Small intestine (tissue), 7 donors: ENCODE results near the gene GPR15LG. TPM values are rescaled to one million over a fixed set of nuclear protein-coding genes. Genes with fewer than 3 reads are reported as not detected.

Source experiments
- DNase-seq, 2 donors: peaks; one replicate each; pipeline versions ENCODE4 v3.0.0 to v3.0.0-alpha.2; 2013
- FAIRE-seq: peaks from 2 replicates; lab custom pipeline; 2012; peaks lifted over from hg19 to GRCh38; lab: Jason Lieb, UNC
- H3K27ac ChIP-seq, 3 donors: one replicate each; pipeline ENCODE4 v1.5.1; 2013; ENCODE audit warnings: low read length in 2 of 3, mild to moderate bottlenecking in 2 of 3, control low read depth in 1 of 3, inconsistent platforms in 1 of 3, low read depth in 1 of 3, moderate library complexity in 1 of 3
- H3K27me3 ChIP-seq, 3 donors: one replicate each; pipeline ENCODE4 v1.6.1; 2013; ENCODE audit warnings: low read length in 3 of 3, inconsistent platforms in 1 of 3; ENCODE audit not compliant: control insufficient read depth in 3 of 3, insufficient read depth in 3 of 3
- H3K36me3 ChIP-seq, 3 donors: one replicate each; pipeline ENCODE4 v1.6.1; 2013; ENCODE audit warnings: low read length in 3 of 3, inconsistent platforms in 1 of 3, low read depth in 1 of 3, mild to moderate bottlenecking in 1 of 3, moderate library complexity in 1 of 3; ENCODE audit not compliant: control insufficient read depth in 3 of 3, insufficient read depth in 2 of 3
- H3K4me1 ChIP-seq, 3 donors: one replicate each; pipeline ENCODE4 v1.6.1; 2013; ENCODE audit warnings: low read length in 2 of 3, inconsistent platforms in 1 of 3, low read depth in 1 of 3, mild to moderate bottlenecking in 1 of 3, moderate library complexity in 1 of 3; ENCODE audit not compliant: control insufficient read depth in 3 of 3, insufficient read depth in 2 of 3
- H3K4me3 ChIP-seq, 3 donors: one replicate each; pipeline ENCODE4 v1.5.1; 2013; ENCODE audit warnings: low read length in 3 of 3, control low read depth in 1 of 3, inconsistent platforms in 1 of 3, low read depth in 1 of 3, mild to moderate bottlenecking in 1 of 3, moderate library complexity in 1 of 3
- H3K9me3 ChIP-seq, 2 donors: one replicate each; pipeline ENCODE4 v1.6.1; 2013; ENCODE audit warnings: low read depth in 1 of 2, low read length in 1 of 2; ENCODE audit not compliant: control insufficient read depth in 2 of 2, insufficient read depth in 1 of 2
- WGBS, 3 donors: extraction: QIAGEN DNeasy Blood & Tissue Kit; methylation state at CpG; one replicate each; pipeline ENCODE4 v1.1.7; 2013; 5-methylcytosine and 5-hydroxymethylcytosine counted together
- polyA plus RNA-seq, 4 donors: library from polyadenylated mRNA; stranded (reverse) in 3 of 4; unstranded in 1 of 4; fragments of 200-250 nt in 3 of 4; fragments of 120-200 nt in 1 of 4; gene quantifications; one replicate each; pipeline versions ENCODE4 v1.2.1 to v1.2.3, GENCODE V29; 2013
- donor health status: healthy with polysubstance abuse.
- donor health status: control.
- donor health status: control.
- donor health status: Bipolar disorder and iron deficiency.
- donor health status: healthy.

The GPR15LG gene
- polyA plus RNA-seq, 4 donors: 48.6 TPM; not detected in 3

- DNase-seq: no peak
- H3K27me3 ChIP-seq: peaks cover 0 to 14% (median 13%) of the 10 kb centered on the region in 3 donors
- no peak overlapping the region for H3K4me3 ChIP-seq
- WGBS, 3 donors: 86 to 89% (median 88%) methylated on average over 4 of the region's 4 CpGs
- H3K27ac ChIP-seq: no peak overlapping the region
- no peaks in the 10 kb centered on the region for H3K36me3 ChIP-seq
- H3K9me3 ChIP-seq: no peaks in the 10 kb centered on the region
- no peak for FAIRE-seq
- no peaks in the 10 kb centered on the region for H3K4me1 ChIP-seq
Observed at GRCh38 chr10:84233940-84234339, 60.3 kb downstream of the GPR15LG start.

DNA sequence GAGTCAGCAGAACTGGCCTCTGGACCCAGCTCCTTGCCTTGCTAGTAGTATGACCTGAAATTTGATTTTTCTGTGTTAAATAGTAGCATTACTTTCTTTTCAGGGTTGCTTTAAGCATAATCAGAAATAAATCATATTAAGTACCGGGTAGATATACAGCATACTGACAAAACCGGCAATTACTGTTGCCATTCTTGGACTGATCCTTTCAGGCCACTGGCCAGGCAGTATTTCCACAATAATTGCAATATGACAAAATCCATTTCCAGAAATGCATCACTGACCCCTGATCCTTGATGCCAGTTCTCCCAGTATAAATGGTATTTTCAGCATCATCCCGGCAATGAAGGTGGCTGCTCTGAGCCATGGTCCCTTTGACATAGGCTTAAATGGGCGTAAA lies 60.9 kb downstream of the GPR15LG start:
- H3K36me3 ChIP-seq: no peaks in the 10 kb centered on the region
- H3K27ac ChIP-seq: no peak overlapping the region
- no peak overlapping the region for H3K4me3 ChIP-seq
- FAIRE-seq (no peak), DNase-seq (no peak)
- H3K27me3 ChIP-seq: peaks cover 0 to 14% (median 13%) of the 10 kb centered on the region in 3 donors
- H3K9me3 ChIP-seq: no peaks in the 10 kb centered on the region
- H3K4me1 ChIP-seq: no peaks in the 10 kb centered on the region
- WGBS, 3 donors: 80 to 90% (median 86%) methylated on average over 4 of the region's 4 CpGs

Other genes starting within 250 kb of the GPR15LG start
- gene GHITM, start 34.3 kb upstream of the GPR15LG start, polyA plus RNA-seq: 100 to 1,000 TPM; 142 to 301 (median 244) TPM
- 10 to 100 TPM in 1 of 4 donors, under 1 TPM in 1, not detected in 2; 0.06 to 18.2 TPM for gene CDHR1, start 20.7 kb downstream of the GPR15LG start, polyA plus RNA-seq
- under 1 TPM in 1 of 4 donors, not detected in 3; 0.25 TPM for gene LRIT2, start 51.7 kb downstream of the GPR15LG start, polyA plus RNA-seq
- gene LRIT1, start 67.7 kb downstream of the GPR15LG start, polyA plus RNA-seq: not detected
- gene RGR, start 71.3 kb downstream of the GPR15LG start, polyA plus RNA-seq: under 1 TPM in 2 of 4 donors, not detected in 2; 0.04 to 0.12 TPM
- 10 to 100 TPM in 3 of 4 donors, 1 to 10 TPM in 1; 9.8 to 22.8 (median 16.2) TPM for gene CCSER2, start 154.8 kb downstream of the GPR15LG start, polyA plus RNA-seq